K562 (cell line): ENCODE results near the gene CRTC3. TPM values are rescaled to one million over a fixed set of nuclear protein-coding genes. Genes with fewer than 3 reads are reported as not detected.

ENCODE experiments used
- CTBP1 ChIP-seq: fragments of 450-650 bp; IDR thresholded peaks from 2 replicates; pipeline ENCODE4 v1.6.1; 2016; ENCODE audit warnings: borderline replicate concordance
- MEIS2 ChIP-seq: fragments of 450-650 bp; IDR thresholded peaks from 2 replicates; pipeline ENCODE4 v1.6.1; 2014; ENCODE audit warnings: mild to moderate bottlenecking; ENCODE audit not compliant: partially characterized antibody
- PKNOX1 ChIP-seq: fragments of 450-650 bp; IDR thresholded peaks from 2 replicates; pipeline ENCODE4 v1.6.1; 2016
- RCOR1 ChIP-seq, 2 experiments: IDR thresholded peaks; 2 replicates each; pipeline ENCODE4 v1.6.1; 2012; ENCODE audit warnings: low read depth in 2 of 2, low read length in 2 of 2, borderline replicate concordance in 1 of 2, improper control_type of control experiment in 1 of 2
- UBTF ChIP-seq, 2 experiments: IDR thresholded peaks; 2 replicates each; pipeline ENCODE4 v1.6.1; 2012; ENCODE audit warnings: improper control_type of control experiment in 2 of 2, low read depth in 2 of 2, low read length in 2 of 2, borderline replicate concordance in 1 of 2
- YY1 ChIP-seq, 3 experiments: IDR thresholded peaks; 2 replicates each; pipeline ENCODE4 v1.6.1; 2011; ENCODE audit warnings: low read length in 2 of 3, mild to moderate bottlenecking in 2 of 3, moderate library complexity in 2 of 3, borderline replicate concordance in 1 of 3, control low read depth in 1 of 3, low read depth in 1 of 3; ENCODE audit not compliant: insufficient read depth in 3 of 3, insufficient replicate concordance in 2 of 3, control insufficient read depth in 1 of 3, insufficient read length in 1 of 3; ENCODE audit errors: extremely low read depth in 1 of 3
- ZNF197 ChIP-seq: fragments of 200-800 bp; sonication (Bioruptor generic); IDR thresholded peaks from 2 replicates; pipeline ENCODE4 v1.6.1; 2016; ENCODE audit warnings: low read depth, missing genetic modification characterization, missing compliant biosample characterization
- polyA plus RNA-seq, 8 experiments: library from polyadenylated mRNA; depleted of rRNA in 4 of 8; stranded (reverse) in 5 of 8; unstranded in 3 of 8; fragments of >200 nt; fragmentation: Nextera tagmentation in 2 of 8; fragmentation: Illumina TruSeq in 1 of 8; extraction: Ambion mirVana in 2 of 8; extraction: Trizol in 1 of 8; gene quantifications; 2 replicates each; pipeline versions ENCODE4 v1.2.1 to v1.2.3, GENCODE V29; 2011 to 2014; ENCODE audit warnings: inconsistent platforms in 1 of 8, missing spikeins in 1 of 8
- total RNA-seq, 7 experiments: library from RNA; depleted of rRNA in 6 of 7; stranded (reverse); fragments of >200 nt in 6 of 7; fragmentation: Illumina TruSeq in 2 of 7; extraction: Trizol in 2 of 7; gene quantifications; 2 replicates each; pipeline versions ENCODE4 v1.2.1 to v1.2.3, GENCODE V29; 2011 to 2021; ENCODE audit warnings: low replicate concordance in 1 of 7

The CRTC3 gene
- total and polyA plus RNA-seq, 9 of the 15 experiments (the other 6 are each of a cell fraction or from before 2014, with no cell fraction given), result 1.2 to 19.0 (median 11.6) TPM

- TF ChIP-seq UBTF (IDR thresholded peaks at IDR 0.05; ENCODE audit: borderline replicate concordance in 1 of 2, low read depth in 2 of 2, low read length in 2 of 2) (peak in 1 of 2 experiments; percentile 54; a peak in 1 of 4 replicates), YY1 (IDR thresholded peaks at IDR 0.05; ENCODE audit: borderline replicate concordance in 1 of 3, control insufficient read depth in 1 of 3, extremely low read depth in 1 of 3, insufficient read depth in 3 of 3, insufficient read length in 1 of 3, insufficient replicate concordance in 2 of 3, low read depth in 1 of 3, low read length in 2 of 3) (peak in 1 of 3 experiments; percentile 50), ZNF197 (CRISPR knock-in tag) (no peak), CTBP1 (peak; percentile 14; the same call in 1 of the 2 replicates), RCOR1 (IDR thresholded peaks at IDR 0.05; ENCODE audit: borderline replicate concordance in 1 of 2, low read depth in 2 of 2, low read length in 2 of 2) (0 out of 4 replicates have a peak, but pooled peaks of 1 of the 2 experiments have one; percentile 22), MEIS2 (no peak), PKNOX1 (0 out of 2 replicates have a peak, but pooled peaks have one; percentile 16)
Measured at GRCh38 chr15:90593499-90594158, 63.9 kb downstream of the CRTC3 start (continued).
